Epithelial cell of proximal tubule (primary cell): ENCODE results near the gene DR1. TPM values are rescaled to one million over a fixed set of nuclear protein-coding genes. Genes with fewer than 3 reads are reported as not detected.

ENCODE experiments used
- DNase-seq: peaks from one replicate; pipeline ENCODE4 v3.0.0-alpha.2; 2011; ENCODE audit warnings: low read depth
- H3K4me3 ChIP-seq: 2 replicates; pipeline ENCODE4 v1.5.1; 2011; ENCODE audit warnings: low read depth, mild to moderate bottlenecking, low read length
- total RNA-seq: library from RNA; depleted of rRNA; stranded (reverse); fragments of >200 nt; gene quantifications from 2 replicates; pipeline ENCODE4 v1.2.3, GENCODE V29; 2015
- TF ChIP-seq, protein P1 (sequence below): conservative IDR thresholded peaks from 2 replicates; pipeline ENCODE4 v1.5.1; 2012; ENCODE audit warnings: low read depth, mild to moderate bottlenecking, low read length

DR1 gene
- total RNA-seq, 1 donor from 2014 or later, result 34.9 TPM

DNA sequence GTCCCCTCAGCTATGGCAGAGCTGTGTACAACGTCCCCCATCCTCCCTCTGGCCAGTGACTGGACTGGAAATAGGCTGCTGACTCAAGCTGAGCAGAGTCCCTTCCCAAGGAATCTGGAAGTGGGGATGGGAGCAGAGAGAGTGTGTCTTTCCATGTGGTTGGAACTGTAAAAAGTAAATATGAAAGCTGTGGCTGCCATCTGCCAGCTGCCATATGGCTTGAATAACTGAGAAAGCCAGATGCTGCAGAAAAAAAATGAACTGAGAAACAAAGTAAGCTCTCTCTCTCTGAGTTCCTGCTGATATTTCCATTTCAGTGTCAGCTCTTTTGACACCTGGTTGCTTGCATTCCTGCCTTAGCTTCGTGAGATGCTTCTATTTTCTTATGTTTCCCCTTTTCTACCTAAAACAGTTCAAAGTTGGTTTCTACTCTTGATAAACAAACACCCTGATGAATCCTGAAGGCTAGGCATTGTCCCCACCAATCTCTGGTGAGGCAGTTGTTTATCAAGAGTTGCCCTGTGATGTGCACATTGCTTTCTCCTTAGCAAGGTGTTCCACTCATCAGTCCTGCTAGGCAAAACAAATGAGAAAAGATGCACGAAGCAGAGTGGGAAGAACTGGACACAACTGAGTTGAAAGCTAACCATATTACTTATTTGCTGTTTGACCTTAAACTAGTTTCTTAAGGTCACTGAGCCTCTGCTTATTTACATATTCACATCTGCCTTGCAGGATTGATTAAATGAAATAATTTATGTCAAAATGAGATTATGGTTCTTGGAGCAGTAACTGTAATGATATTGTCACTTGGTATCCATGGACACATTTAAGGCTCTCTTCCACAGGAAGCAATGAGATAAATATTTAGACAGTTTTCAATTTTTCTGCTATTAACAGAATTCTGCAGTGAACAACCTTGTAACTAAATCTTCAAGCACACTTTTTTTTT is 16.6 kb upstream of the DR1 start:
- H3K4me3 ChIP-seq, result no peak overlapping the region
- no peak for DNase-seq
- TF ChIP-seq, protein P1, sequence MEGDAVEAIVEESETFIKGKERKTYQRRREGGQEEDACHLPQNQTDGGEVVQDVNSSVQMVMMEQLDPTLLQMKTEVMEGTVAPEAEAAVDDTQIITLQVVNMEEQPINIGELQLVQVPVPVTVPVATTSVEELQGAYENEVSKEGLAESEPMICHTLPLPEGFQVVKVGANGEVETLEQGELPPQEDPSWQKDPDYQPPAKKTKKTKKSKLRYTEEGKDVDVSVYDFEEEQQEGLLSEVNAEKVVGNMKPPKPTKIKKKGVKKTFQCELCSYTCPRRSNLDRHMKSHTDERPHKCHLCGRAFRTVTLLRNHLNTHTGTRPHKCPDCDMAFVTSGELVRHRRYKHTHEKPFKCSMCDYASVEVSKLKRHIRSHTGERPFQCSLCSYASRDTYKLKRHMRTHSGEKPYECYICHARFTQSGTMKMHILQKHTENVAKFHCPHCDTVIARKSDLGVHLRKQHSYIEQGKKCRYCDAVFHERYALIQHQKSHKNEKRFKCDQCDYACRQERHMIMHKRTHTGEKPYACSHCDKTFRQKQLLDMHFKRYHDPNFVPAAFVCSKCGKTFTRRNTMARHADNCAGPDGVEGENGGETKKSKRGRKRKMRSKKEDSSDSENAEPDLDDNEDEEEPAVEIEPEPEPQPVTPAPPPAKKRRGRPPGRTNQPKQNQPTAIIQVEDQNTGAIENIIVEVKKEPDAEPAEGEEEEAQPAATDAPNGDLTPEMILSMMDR, result no peak

DNA sequence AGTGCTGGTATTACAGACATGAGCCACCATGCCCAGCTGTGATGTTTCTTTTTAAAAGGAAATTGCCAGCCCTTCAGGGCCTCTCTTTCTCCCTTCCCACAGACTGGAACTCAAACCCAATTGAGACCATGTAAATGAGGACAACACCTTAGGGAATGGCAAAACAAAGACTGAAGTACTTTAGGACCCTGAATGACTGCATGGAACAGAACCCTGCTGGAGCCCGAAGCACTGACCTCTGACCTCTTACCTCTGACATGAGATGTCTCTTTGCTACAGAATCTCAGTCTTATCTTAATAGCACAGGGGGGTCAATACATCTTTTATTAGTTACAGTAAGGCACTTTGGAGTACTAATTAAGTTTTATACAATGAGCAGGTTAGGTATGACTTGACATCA is 15.5 kb upstream of the DR1 start:
- TF ChIP-seq, protein P1, result no peak
- DNase-seq, result no peak
- H3K4me3 ChIP-seq, result no peak overlapping the region

DNA sequence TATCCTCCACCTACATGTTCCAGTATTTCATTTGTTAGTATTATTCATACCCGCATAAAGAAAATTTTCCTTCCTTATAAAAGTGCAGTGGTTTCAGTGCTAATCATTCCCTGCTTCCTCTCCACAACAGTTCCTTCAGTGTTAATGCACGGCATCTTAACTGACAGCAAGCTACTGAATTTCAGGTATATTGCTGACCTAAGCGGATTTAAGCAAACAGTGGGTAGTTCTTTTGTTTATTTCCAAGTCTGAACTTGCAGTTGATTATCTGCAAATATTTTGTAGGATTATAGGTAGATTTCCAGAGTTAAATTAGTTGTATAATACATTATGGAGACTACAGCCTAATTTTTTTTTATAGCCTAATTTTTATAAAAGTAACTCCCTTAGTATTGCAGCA is 15.1 kb upstream of the DR1 start:
- TF ChIP-seq, protein P1, result no peak
- no peak overlapping the region for H3K4me3 ChIP-seq
- DNase-seq, result no peak

DNA sequence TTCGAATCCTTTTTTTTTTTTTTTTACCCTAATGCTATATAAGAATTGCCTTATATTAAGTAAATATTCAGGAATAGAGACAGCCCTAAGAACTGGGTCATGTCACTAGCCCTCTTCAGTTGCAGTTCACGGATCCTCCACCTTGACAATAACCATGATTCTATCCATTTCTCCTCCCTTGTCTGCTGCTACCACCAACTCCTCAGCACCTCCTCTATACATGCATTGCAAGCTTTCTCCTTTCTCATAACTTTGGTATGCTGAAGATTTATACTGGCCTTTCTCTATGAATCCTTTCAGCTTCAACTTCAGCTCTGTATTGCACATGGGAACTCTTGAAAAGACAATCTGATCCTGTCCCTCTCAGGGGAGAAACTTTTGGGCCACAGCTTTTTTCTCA is 14.3 kb upstream of the DR1 start:
- no peak for DNase-seq
- TF ChIP-seq, protein P1, result no peak
- no peak overlapping the region for H3K4me3 ChIP-seq

DNA sequence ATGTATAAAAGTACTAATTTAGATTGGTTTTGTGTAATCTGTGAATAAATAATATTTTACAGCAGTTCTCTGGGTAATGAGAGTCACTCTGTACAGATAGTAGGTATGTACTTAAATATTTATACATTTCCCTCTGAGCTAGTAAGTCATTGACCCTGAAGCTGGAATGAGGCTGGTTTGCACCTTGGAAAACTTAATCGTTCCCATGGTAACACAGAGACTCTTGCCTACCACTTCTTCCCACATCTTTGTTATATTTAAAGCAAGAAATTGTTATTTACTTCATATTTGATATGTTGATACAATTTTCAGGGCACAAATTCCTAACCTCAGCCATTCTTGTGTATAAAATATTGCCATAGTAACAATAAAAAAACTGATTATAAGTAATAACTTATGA is 13.3 kb upstream of the DR1 start:
- DNase-seq, result no peak
- TF ChIP-seq, protein P1, result no peak

DNA sequence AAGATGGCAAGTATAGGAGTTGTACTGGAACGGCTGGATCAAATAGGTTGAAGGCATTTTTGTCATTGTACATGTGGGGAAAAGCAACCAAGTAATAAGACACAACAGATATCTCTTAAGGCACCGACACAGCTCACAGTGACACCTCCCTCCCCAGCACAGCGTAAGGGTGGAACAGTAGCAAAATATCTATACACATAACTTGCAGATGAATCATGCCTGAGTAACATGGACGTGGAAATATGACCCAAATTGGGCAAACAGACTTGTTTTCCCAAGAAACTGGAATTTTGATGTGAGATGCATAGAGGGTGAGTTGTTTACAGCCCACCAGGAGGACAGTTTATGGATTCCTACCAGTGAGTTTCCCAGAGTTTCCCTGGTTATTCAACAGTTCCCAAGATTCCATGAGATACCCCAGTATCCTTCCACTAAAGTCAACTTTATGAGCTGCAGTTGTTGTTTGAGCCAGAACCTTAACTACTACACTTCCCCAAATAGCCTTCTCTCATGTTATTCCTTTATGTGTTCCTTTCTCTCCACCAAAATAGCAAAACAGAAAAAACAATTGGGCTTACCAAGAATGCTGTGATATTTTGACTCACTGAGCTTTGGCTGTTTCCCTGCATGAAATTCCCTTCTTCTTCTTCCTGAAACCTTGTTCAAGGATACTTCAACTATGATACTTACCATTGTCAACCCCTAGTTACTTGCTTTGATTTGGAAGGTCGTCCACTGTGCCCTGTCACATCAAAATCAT is 7.1 kb upstream of the DR1 start:
- DNase-seq, result no peak
- no peak overlapping the region for H3K4me3 ChIP-seq
- TF ChIP-seq, protein P1, result no peak

More for the DNA sequence above, 13.3 kb upstream of the DR1 start:
- no peak overlapping the region for H3K4me3 ChIP-seq
